HCT116 (cell line): ENCODE data around the gene MFAP3L.

Experiments used
- CTCF ChIP-seq, 3 experiments: fragments of 200-600 bp in 1 of 3; sonication (generic) in 1 of 3; IDR thresholded peaks in 2 of 3; conservative IDR thresholded peaks in 1 of 3; 2 replicates each; pipeline ENCODE4 v1.5.1; 2012 to 2017; ENCODE audit warnings: low read depth in 2 of 3, low read length in 2 of 3, antibody characterized with exemption in 1 of 3, borderline replicate concordance in 1 of 3, control low read depth in 1 of 3, mild to moderate bottlenecking in 1 of 3, mixed read lengths in 1 of 3, mixed run types in 1 of 3, moderate library complexity in 1 of 3; ENCODE audit not compliant: insufficient read depth in 1 of 3
- EZH2 ChIP-seq: fragments of 200-600 bp; sonication (generic); IDR thresholded peaks from 2 replicates; pipeline ENCODE4 v1.6.1; 2017; ENCODE audit warnings: antibody characterized with exemption, mixed run types
- MAX ChIP-seq: IDR thresholded peaks from 2 replicates; pipeline ENCODE4 v1.6.1; 2012
- POLR2A ChIP-seq: IDR thresholded peaks from 2 replicates; pipeline ENCODE4 v1.7.0; 2011; ENCODE audit warnings: borderline replicate concordance; ENCODE audit not compliant: insufficient read depth, insufficient read length; ENCODE audit errors: extremely low read depth
- POLR2AphosphoS5 ChIP-seq: IDR thresholded peaks from 2 replicates; pipeline ENCODE4 v1.6.1; 2011; ENCODE audit warnings: mild to moderate bottlenecking, low read depth, low read length, moderate library complexity
- REST ChIP-seq: IDR thresholded peaks from 2 replicates; pipeline ENCODE4 v1.6.1; 2012; ENCODE audit warnings: low read depth
- ZBTB33 ChIP-seq: IDR thresholded peaks from 2 replicates; pipeline ENCODE4 v1.6.1; 2011; ENCODE audit warnings: mild to moderate bottlenecking, low read length, moderate library complexity; ENCODE audit not compliant: insufficient replicate concordance; ENCODE audit errors: extremely low read depth
- ZNF274 ChIP-seq: fragments of 200-500 bp; sonication (Bioruptor generic); IDR thresholded peaks from 2 replicates; pipeline ENCODE4 v1.6.1; 2014; ENCODE audit warnings: mild to moderate bottlenecking, low read depth, low read length, inconsistent platforms

DNA sequence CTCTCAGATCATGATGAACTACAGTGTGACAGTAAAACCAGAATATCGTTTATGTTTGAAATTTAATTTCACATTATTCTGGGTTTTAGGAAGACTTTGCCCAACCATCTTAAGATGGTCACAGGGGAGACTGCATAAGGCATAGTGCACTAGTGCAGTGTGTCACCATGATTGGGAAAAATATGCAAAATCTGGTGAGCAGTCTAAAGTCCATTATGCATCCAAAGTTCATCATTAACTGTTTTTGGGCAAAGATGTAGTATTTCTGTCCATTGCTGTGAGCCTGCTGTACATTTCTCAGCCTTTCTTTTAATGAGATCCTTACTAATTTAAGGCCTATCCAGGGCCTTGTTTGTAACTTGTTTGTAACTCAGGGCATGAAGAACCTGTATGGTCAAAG lies 11.3 kb upstream of the MFAP3L start:
- no peak for TF ChIP-seq POLR2A
- TF ChIP-seq EZH2: no peak
- TF ChIP-seq REST: no peak
- TF ChIP-seq CTCF (IDR thresholded peaks at IDR 0.05 in 2 of 3, conservative IDR thresholded peaks at IDR 0.05 in 1 of 3; ENCODE audit: borderline replicate concordance in 1 of 3, insufficient read depth in 1 of 3, low read depth in 2 of 3, low read length in 2 of 3): no peak
- TF ChIP-seq ZBTB33: no peak
- TF ChIP-seq ZNF274: no peak
- TF ChIP-seq POLR2AphosphoS5: no peak
- TF ChIP-seq MAX: no peak
